Left kidney (tissue), 2 donors: Measurements from ENCODE around the gene GINS2. TPM values are rescaled to one million over a fixed set of nuclear protein-coding genes. Genes with fewer than 3 reads are reported as not detected.

Experiments used
- DNase-seq: peaks from one replicate; pipeline ENCODE4 v3.0.0-alpha.2; 2013
- polyA plus RNA-seq: library from polyadenylated mRNA; unstranded; fragments of 120-200 nt; gene quantifications from one replicate; pipeline ENCODE4 v1.2.1, GENCODE V29; 2013; ENCODE audit not compliant: insufficient read length

GINS2 gene
- polyA plus RNA-seq, 1 donor, result 21.2 TPM

DNA sequence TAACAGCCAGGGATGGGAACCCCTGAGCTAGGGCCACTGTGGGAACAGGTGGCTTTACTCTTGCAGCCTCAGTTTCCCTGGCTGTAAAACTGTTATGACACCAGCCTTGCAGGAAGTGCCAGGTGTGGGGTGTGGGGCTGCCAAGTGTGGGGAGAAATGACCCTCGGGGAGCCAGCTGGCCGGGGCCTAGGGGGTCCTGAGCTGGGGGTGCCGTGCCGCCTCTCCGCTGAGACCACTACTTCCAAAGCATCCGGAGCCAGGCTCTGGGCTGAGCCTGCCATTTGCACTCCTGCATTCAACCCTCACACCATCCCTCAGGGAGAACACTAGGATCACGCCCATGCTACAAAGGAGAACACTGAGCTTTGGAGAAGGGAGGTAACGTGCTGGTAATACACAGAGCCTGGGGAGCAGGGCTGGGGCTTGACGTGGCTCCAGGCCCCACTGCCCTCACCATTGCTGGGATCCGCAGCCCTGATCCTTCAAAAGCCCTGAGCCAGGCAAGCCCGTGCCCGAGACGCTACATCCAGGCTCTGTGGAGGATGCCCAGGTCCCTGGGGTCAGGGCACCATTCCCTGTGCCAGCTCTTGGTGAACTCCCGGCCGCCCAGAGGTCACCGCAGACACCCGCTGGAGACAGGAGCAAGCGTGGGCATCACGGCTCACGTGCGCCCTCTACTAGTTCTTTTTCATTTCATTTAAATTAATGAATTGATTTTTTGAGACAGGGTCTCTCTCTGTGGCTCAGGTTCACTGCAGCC is 28.8 kb upstream of the GINS2 start:
- DNase-seq, result peak; percentile 65

DNA sequence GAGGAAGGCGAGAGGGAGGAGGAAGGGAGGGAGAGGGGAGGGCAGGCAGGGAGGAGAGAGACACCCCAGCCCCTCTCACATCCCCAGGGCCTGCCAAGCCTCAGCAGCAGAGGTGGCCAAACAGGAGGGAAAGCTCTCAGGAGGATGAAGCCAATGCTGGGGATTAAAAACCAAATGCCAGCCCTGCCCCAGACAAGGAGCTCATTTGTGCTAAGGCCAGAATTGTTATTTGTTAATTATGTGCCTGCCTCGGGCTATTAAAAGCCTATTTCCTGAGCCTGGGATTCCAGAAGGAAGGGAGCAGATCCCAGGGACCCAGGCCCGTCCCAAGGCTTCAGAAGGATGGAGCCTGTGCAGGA is 27.9 kb upstream of the GINS2 start:
- DNase-seq, result no peak

DNA sequence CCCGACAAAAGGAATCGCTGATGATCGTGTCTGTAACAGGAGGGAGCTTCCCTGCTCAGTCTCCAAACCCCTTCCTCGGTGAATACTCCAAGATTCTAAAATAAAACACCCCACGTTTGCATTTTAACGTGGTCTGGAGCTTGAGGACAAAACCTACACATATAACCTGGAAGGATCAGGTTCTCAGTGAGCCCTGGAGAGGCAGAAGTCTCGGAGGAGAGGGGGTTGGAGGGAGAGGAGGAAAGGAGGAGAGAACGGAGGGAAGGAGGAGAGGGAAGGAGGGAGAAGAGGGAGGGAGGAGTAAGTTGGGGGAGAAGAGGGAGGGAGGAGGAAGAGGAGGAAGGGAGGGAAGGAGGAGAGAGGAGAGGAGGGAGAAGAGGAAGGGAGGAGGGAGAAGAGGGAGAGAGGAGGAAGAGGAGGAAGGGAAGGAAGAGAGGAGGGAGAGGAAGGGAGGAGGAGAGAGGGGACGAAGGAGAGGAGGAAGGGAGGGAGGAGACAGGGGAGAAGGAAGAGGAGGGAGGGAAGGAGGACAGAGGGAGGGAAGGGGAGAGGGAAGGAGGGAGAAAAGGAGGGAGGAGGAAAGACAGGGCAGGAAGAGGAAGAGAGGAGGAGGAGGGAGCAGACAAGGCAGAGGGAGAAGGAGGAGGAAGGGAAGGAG is 27.4 kb upstream of the GINS2 start:
- DNase-seq, result no peak

DNA sequence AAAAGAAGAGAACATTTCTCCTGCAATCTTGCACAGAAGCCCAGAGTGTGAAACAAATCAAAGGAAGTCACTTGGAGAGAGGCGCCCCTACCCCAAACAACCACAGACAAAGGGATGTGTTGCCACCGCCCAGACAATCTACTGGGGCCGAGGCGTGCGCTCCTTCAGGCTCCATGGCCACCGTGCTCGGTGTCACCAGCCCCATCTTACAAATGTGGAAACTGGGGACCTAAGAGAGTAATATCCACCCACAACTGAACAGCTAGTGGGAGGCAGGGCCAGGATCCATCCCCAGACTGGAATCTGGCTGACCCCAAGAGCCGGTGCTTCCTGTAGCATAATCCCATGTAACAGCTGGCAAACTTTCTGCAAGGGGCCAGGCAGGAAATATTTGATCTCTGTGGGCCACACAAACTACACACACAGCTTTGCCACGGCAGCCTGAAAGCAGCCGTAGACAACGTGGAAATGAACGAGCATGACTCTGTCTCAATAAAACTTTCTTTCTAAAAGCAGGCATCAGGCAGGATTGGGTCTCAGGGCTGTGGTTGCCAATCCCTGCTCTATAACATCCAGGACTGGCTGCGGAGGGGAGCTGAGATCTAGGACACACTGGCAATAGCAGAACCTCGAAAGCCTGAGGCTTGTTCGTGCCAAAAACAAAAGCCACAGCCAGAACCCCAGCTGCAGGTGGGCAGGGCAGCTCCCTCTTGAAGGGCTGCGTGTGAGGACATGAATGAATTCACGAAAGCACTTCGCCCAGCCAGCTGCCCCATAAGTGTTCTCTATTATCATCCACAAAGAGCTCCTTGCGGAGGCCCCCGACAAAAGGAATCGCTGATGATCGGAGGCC is 26.6 kb upstream of the GINS2 start:
- DNase-seq, result no peak

DNA sequence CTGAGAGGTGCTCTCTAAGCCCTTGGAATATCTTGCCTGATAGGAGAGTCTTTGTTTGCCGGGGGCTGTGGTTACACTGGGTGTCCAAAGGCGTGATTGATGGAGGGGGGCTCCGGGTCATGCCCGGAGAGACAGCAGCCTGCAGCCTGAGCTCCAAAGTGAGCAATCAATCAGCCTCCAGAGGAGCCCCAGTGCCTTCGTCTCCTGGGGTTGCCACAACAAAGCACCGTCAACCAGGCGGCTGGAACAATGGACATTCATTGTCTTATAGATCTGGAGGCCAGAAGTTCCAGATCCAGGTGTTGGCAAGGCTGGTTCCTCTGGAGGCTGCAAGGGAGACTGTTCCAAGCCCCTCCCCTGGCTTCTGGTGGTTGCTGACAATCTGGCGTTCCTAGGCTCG is 24.0 kb upstream of the GINS2 start:
- no peak for DNase-seq

DNA sequence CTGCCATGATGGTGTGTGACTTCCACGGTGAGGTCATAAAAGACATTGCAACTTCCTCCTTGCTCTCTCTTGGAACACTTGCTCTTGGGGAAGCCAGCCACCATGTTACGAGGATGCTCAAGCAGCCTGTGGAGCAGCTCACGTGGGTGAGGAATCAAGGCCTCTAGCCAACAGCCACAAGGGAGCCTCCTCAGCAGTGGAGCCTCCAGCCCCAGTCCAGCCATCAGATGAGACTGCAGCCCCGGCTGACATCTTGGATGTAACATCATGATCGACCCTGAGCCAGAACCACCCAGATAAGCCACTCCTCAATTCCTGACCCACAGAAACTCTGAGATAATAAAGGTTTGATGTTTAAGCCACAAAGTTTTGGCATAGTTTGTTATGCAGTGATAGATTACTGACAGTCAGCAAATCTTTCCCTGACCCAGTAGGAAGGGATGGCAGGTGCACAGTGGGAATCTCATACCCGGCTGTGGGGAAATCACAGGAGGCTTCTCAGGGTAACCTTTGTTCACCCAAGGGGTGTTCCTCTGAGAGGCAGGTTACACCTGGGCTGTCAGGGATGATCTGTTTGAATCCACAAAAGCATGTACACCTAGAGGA is 23.3 kb upstream of the GINS2 start:
- no peak for DNase-seq

DNA sequence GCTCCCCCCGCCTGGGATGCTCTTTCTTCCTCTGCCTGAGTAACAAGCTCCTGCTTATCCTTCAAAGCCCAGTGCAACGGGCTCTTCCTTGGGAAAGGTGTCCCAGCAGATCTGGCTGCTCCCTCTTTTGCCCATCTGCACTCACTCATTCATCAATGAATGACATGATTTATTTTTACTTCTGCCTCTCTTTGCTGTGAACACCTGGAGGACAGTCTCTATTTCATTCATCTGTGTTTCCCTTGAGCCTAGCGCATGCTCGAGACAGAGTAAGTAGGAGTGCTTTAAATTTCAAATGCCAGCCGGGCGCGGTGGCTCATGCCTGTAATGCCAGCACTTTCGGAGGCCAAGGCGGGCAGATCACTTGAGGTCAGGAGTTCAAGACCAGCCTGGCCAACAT is 22.0 kb upstream of the GINS2 start:
- no peak for DNase-seq

DNA sequence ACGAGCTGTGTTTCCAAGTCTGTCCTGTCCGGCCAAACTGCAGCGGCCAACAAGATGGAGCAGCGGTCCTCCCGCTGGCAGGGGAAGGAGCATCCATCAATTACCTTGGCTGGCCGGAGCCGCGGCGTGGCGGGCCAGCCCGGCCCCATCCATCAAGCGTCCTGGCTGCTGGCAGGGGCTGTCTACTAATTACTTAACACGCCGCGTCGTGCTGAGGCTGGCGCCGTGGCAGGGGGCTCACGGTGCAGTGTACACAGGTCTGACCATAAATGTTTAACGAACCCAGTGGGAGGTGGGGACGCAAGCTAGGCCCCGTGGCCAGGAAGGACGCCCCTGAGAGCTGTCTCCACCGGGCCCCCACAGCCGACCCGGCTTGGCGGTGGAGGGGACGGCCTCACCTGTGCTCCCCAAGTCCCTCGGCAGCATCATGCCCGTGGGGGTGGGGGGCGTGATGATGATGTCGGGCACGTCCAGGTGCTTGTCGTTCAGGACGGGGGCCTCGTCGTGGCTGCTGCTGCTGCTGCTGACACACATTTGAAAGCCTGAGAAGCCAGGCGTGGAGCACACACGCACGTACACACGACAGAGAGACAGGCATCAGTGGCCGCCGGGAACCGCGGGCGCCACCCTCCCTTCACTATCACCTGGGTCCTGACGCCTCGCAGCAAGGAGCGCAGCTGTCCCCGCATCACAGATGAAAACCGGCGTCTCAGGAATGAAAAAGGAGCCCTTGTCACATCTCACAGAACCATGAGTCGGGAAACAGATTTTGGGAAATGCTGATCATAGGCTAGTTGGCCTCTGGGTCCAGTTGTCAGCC is 21.2 kb upstream of the GINS2 start:
- no peak for DNase-seq

DNA sequence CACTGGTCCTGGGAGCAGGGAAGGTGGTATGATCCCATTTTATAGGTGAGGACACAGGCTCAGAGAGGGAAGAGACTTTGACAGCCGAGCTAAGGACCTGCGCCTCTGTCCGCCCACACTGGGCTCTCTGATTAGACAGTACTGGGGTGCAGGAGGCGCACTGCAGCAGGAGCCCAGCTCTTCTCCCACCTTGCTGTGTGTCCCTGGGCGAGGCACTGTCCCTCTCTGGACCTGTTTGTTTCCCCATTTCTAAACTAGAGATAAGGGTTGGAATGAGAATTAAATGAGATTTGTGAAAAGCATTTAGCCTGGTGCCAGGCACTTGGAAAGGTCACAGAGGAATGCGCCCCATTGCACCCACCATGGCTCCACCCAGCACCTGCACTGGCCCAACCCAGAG is 19.6 kb upstream of the GINS2 start:
- no peak for DNase-seq

DNA sequence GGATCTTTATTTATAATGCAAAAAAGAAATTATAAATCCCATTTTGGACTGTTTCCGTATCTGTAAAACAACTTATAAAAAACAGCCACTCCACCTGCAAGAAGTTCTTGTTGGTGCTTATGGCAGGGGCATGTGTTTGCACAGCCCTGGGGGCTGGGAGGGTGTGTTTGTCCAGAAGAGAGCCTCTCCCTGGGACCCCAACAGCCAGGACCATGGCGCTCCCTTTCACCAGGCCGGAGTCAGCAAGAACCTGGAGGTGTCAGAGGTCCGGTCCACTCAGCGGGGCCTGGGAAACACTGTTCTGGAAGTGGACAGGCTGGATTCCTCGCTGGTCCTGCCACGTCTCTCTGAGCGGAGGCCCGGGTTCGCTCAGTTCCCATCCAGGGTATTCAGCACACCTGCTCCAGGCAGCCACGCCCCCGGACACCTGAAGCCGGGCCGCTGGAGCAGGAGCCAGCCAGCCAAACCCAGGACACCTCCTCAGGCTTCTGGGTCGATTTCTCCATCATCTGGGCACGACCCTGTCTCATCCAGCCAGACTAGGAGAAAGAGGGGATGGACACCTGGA is 18.9 kb upstream of the GINS2 start:
- DNase-seq, result no peak

DNA sequence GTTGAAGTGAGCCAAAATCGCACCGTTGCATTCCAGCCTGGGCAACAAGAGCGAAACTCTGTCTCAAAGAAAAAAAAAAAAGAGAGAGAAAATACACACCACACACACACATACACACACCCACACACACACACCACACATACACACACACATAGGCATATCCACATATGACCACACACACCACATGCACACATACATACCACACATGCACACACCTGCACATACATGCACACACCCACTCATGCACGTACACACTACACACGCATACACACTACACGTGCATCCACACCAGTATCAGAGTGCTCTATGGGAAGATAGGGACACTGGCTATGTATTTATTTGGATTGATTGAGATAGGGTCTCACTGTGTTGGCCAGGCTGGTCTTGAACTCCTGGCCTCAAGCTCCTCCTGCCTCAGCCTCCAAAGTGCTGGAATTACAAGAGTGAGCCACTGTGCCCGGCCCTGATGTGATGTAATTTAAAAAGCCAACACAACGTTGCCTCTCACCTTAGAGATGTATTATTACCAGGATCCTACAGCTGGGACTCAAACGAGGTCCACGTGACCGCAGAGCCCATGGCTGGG is 17.8 kb upstream of the GINS2 start:
- DNase-seq, result no peak

DNA sequence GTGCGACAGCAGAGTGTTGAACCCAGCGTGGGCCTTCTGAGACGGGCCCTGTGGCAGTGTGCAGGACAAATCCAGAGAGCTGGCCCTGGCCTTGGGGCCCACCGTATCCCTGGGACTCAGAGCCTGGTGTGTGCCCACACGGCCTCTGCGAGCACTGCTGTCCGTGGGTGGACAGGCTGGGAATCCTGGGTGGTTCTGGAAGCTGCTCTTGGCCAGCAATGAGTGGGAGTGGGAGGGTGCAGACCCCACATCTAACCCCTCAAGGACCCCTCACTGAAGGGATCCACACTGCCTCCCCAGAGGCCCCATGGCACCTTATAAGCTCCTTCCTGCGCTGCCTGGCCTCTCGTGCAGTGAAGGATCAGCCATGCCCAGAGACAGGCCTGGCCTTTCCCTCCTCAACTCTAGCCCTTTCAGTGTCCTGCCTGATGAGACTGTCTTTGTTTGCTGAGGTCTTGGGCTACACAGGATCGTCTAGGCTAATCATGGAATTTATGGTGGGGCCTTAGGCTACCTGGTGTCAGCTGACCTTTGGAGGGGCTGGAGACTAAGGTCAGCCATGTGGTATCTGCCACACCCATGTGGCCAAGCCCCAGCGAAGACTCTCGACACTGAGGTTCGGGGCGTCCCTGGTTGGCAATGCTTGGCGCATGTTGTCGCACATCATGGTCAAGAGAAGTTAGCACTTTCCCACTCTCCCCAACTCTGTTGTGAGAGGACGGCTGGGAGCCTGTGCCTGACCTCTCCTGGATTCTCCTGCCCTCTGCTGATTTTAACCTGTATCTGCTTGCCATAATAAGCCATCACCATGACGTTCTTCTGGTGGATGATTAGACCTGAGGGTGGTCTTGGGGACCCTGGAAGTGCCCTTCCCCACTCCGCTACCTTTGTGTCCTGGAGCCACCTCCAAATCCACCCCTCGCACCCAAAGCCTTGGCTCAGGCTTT is 16.4 kb upstream of the GINS2 start:
- DNase-seq, result no peak

DNA sequence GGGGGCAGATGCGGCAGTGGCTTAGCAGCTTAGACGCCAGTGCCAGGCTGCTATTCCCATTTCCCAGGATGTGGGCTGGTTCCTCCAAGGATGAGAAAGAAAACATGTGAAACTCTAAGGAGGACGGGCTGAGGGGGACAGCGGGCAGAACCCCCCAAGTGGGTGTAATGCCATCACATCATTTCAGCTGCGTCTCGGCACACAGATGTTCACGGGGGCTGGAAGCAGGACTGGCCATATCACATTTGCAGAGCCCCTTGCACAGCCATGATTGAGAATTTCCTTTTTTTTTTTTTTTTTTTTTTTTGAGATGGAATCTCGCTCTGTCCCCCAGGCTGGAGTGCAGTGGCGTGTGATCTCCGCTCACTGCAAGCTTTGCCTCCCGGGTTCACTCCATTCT is 15.3 kb upstream of the GINS2 start:
- DNase-seq, result no peak

DNA sequence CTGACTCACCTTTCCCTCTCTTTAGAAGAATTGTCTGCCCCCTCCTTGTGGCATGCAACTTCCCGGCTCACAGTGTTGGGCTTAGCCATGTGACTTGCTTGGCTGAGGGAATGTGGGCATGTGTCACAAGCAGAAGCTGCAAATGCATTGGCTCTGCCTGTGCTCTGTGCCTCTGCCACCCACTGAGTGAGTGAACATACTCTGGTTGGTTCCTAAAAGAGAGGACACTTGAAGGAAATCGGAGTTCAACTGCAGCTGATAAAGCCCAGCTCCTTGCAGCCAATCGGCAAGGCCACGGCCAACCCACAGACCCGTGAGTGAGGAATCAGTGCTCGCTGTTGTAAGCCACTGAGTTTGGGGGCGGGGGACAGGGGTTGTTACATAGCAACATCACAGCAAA is 10.9 kb upstream of the GINS2 start:
- no peak for DNase-seq

DNA sequence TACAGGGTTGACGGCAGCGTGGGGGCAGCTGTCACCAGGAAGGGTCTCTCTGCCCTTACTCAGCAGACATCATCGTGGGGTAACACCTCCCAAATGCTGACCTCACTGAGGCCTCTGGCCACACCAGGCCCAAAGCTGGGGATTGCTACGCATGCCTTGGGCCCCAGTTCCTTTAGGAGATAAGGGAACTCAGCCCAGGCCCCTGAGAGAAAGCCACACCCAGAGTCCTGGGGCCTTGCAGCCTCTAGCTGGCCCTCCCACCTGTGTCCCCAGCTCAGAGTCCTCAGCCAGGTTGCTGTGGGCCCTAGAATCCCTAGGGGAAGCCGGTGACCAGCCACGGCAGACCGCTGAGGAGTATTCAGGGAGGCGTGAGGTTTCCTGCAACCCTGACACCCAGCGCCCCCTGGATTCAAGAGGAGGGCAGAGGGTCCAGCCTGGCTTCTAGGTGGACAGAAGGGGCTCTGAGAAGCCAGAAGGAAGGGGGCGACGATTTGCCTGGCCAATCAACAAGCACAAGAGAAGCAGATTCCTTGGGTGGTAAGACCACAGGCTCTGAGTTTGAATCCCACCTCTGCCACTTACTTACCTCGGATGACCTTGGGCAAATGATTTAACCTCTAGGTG is 10.3 kb upstream of the GINS2 start:
- DNase-seq, result no peak

DNA sequence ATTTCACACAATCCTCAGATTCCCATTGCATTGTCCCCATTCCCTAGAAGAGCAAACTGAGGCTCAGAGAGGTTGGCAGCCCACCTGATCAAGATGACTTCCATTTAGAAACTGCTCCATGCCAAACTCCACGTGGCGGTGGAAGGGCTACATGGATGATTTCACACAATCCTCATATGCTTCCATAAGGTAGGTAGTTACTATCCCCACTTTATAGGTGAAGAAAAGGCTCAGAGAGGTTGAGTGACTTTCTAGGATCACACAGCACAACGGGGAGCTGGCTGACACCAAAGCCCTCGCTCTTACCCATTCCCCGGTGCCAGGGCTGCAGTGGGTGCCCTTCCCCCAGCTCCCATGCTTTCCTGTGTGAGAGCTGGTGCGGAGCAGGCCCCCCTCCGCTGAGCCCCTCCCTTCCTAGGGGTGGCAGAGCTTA is 9.7 kb upstream of the GINS2 start:
- DNase-seq, result no peak

DNA sequence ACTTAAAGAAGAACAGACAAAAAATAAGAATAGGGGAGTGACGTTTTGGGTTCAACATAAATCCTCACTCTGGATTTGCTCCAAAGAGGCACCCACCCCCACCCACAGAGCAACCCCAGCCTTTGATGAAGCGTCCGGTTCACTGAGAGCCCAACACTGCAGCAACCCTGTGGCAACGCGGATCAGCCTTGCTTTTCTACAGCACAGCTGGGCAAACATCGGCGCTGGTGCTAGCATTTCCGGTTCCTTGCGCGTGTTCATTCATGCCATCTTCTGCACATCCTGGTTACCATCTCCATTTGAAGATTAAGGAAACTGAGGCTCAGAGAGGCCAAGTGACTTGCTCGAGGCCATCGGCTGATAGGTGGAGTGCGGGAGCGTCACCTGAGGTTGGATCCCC is 8.7 kb upstream of the GINS2 start:
- no peak for DNase-seq

DNA sequence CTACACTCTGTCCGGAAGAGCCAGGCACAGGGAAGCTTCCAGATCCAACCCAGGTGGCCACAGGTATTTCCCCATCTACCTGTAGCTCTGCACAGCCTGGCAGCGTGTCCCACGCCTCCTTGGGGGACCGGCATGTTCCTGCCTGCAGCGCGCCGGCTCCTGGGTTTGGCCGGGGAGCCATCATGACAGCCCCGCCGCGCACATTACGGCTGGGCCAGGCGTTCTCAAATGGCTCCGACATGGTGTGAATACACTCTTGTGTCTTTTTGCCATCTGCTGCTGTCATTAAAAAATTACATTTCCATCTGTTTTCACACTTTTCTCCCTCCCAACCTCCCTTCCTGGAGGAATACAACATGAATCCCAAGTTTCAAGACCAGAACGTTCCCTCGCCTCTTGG is 8.0 kb upstream of the GINS2 start:
- no peak for DNase-seq
